HG03103 (cell line): Measurements from ENCODE around the gene FUT4.
"Not testable (repeated sequence)": the region's sequence is repeated elsewhere in the genome, so short reads cannot be mapped to it uniquely, and the experiment has no call there.

ENCODE experiments used
- ATAC-seq: cut with Tn5 transposase; IDR thresholded peaks from one replicate; pipeline ENCODE4 v1.9.1; 2021; ENCODE audit warnings: low read depth; ENCODE audit not compliant: unreplicated experiment

FUT4 gene

DNA sequence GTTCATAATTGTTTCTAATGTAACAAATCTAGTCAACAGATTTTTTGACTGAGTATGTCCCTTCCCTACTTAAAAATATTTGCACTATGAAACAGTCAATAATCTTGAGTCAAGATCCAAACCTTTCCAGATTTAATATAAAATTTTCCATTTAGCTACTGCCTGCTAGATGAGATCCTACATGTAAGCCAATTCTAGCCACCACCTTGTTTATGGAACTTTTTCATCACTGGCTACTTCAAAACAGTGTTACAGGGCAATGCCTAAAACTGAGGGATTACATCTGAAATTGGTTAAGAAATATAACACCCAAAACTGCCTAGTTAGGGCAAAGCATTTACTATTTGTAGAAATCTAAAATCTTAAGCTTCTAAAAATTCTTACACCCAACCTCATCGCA is 10.5 kb upstream of the FUT4 start:
- no peak for ATAC-seq

- no peak for ATAC-seq
Observed at GRCh38 chr11:94533696-94534630, 9.8 kb upstream of the FUT4 start.

DNA sequence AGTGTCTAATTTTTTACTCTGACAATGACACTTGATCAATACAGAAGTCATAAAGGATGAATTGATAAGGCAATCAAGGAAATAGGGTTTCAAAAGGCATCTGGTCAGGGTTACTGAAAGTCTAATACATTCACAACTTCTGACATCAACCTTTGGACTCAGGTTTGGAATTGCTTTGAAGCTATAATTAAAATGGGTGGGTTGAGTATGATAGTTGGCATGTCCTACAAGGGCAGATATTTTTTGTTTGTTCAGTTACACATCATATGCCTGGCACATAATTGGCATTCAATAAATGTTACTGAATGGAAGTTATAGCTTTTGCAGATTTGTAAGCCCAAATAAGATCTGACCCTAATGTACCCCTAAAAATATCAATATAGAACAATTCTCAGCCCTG is 7.3 kb upstream of the FUT4 start:
- ATAC-seq, result no peak

GRCh38 chr11:94537031-94537600 is 6.6 kb upstream of the FUT4 start:
- ATAC-seq, result no peak

- ATAC-seq, result no peak
Observed at GRCh38 chr11:94539420-94539819, 4.3 kb upstream of the FUT4 start.

GRCh38 chr11:94544646-94545263 is 1.0 kb downstream of the FUT4 start:
- ATAC-seq, result peak; percentile 2

GRCh38 chr11:94545264-94546161 is 1.8 kb downstream of the FUT4 start:
- no peak for ATAC-seq

GRCh38 chr11:94546162-94546470 is 2.4 kb downstream of the FUT4 start:
- no peak for ATAC-seq

GRCh38 chr11:94546886-94547285 is 3.2 kb downstream of the FUT4 start:
- ATAC-seq, result no peak

GRCh38 chr11:94549146-94549545 is 5.4 kb downstream of the FUT4 start:
- no peak for ATAC-seq

- ATAC-seq, result no peak
Observed at GRCh38 chr11:94550513-94550912, 6.8 kb downstream of the FUT4 start.

DNA sequence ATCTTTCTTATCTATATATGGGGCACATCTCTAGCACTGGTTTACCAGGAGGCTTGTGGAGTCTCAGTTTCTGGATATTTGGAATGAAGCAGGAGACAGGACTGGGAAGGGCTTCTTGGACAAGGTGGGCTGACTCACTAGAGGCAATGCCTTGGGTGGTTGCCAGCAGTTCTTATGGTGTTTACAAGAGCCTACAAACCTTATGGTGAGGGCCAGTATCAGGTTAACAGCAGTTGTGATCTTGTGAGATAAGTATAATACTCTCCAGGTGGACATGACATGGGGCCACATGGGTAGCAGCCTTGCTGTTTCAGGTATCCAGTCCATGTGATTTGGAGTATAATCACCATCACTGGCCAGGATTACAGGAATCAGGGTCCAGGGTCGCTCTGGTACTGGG is 10.2 kb downstream of the FUT4 start:
- no peak for ATAC-seq

DNA sequence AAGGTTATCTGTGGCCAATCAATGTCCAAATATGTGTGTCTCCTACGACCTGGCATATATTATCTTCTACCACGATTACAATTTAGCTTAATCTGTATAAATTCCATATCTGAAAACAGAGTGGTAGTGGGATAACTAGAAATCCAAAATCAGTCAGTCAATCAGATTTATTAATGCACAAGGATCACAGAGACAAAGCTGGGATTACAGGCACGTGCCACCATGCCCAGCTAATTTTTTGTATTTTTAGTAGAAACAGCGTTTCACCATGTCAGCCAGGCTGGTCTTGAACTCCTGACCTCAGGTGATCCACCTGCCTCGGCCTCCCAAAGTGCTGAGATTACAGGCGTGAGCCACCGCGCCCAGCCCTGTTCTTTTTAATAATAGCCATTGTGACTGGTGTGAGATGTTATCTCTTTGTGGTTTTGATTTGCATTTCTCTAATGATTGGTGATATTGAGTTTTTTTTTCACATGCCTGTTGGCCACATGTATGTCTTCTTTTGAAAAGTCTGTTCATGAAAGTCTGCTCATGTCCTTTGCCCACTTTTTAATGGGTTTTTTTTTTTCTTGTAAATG is 12.1 kb downstream of the FUT4 start:
- ATAC-seq, result not testable (repeated sequence)

- no peak for ATAC-seq
Observed at GRCh38 chr11:94557421-94557820, 13.7 kb downstream of the FUT4 start.

DNA sequence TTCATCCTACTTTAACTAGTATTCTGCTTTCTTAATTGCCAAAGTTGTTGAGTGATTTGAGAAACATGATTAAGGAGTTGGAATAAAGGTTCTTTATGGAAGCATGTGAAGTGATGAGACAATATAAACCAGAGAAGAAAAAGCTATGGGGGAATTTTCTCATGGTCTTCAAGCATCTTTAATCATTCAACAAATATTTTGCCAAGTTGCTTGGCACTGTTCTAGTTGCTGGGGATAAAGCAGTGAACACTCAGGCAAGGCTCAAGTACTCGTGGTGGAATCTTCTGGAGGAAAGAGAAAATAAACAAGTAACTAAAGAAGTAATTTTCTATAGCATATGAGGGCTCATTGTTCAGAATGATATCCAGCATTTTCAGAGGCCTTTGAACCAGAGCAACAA is 14.3 kb downstream of the FUT4 start:
- ATAC-seq, result no peak

- no peak for ATAC-seq
Observed at GRCh38 chr11:94558468-94558867, 14.7 kb downstream of the FUT4 start.

DNA sequence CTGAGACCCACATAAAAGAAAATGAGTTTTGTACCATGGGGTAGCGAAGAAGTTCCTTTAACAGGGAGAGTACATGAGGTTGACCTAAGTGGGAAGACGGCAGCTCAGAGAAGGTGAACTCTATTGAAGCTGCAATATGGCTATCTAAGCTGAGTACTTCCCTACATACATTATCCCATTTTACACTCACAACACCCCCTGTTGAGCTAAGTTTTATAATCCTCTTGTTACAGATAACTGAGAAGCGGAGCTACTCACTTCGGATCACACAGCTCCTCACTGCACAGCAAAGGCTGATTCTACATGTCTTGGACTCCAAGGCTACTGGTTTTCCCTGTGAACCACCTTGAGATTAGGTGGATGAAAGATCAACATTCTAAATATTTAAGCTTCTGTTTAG is 15.2 kb downstream of the FUT4 start:
- ATAC-seq, result no peak

DNA sequence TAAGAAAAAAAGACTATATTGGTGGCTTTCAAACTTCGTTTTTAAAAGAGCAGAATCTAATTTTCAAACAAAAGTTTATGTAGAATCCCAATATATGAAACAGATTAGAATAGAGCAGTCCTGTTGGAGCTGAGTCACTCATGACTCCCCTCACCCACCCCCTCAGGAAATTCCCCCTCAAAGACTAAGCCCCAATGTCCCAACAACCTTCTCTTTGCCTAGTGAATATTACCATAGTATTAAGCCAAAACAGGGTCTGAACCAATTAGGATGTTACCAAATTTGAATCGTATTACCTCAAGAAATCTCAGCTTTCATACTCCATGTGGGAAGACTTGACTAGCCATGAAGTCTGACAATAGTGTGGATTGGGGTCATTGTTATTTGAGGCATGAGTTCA is 15.6 kb downstream of the FUT4 start:
- ATAC-seq, result no peak

DNA sequence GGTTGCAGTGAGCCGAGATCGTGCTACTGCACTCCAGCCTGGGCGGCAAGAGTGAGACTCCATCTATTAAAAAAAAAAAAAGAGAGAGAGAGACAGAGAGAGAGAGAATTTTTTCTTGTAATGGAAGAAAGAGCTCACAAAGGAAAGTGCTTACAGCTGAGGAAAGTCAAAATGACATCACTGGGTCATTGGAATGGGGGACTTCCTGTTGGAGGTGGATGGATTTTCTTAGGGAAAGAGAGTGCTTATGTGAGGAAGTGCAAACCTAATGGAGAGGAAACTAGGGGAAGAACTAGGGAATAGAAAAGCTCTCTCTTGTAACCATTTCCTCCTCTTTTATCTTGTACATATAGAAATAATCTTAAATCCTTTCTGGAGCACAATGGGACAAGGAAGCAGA is 17.1 kb downstream of the FUT4 start:
- ATAC-seq, result no peak

DNA sequence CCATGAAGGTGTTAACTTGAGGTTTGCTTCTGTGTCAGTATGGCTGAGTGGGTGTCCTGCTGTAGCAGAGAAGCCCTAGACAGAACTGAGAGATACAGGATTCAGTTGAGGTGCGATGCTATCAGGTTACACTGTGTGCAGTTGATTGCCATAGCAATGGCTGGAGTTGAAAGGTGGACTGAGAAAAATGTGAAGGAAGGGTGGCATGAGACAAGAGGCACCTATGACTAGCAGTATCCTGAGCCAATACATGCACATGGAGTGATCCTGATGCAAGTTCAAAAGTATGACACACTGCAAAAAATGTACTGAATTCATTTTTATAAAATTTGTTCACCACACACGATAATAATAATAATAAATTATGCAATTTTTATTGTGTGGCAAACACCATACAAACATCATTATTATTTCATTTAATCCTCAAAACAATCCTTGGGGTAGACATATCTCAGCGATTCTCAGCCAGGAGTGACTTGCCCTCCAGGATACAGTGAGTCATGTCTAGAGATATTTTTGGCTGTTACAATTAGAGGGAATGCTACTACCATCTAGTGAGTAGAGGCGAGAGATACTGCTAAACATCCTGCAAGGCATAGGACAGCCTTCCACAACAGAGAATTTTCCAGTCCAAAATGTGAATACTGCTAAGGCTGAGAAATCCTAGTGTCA is 19.6 kb downstream of the FUT4 start:
- no peak for ATAC-seq
